H1 (cell line): Measurements from ENCODE around the gene ADIPOQ. TPM values are rescaled to one million over a fixed set of nuclear protein-coding genes. Genes with fewer than 3 reads are reported as not detected.

Source experiments
- RNF2 ChIP-seq: fragments of 200-900, 300-1000 bp; sonication (generic); IDR thresholded peaks from 2 replicates; pipeline ENCODE4 v1.7.1; 2016; ENCODE audit warnings: borderline replicate concordance, low read depth, mild to moderate bottlenecking, antibody characterized with exemption, low read length; ENCODE audit not compliant: poor library complexity, severe bottlenecking; ENCODE audit errors: missing control alignments
- ZNF274 ChIP-seq: IDR thresholded peaks from 2 replicates; pipeline ENCODE4 v1.7.0; 2012; ENCODE audit warnings: low read length, borderline replicate concordance; ENCODE audit errors: extremely low read depth
- polyA plus RNA-seq, 7 experiments: library from polyadenylated mRNA; depleted of rRNA in 3 of 7; stranded (reverse) in 5 of 7; unstranded in 2 of 7; fragments of >200 nt in 5 of 7; fragments of 200-250 nt in 2 of 7; gene quantifications; 1 replicate in 5 of 7; 2 replicates in 1 of 7; 4 replicates in 1 of 7; pipeline versions ENCODE4 v1.2.1 to v1.2.3, GENCODE V29; 2011 to 2013; ENCODE audit warnings: missing spikeins in 2 of 7, mixed read lengths in 2 of 7
- total RNA-seq: library from RNA; stranded (reverse); fragmentation: NEBNext Ultra II Directional; extraction: Animal tissue kit (Norgen Biotek cat#: 25700); gene quantifications from 2 replicates; pipeline ENCODE4 v1.2.1, GENCODE V29; 2021
- TF ChIP-seq, protein P1 (sequence below): IDR thresholded peaks from 2 replicates; pipeline ENCODE4 v1.6.1; 2012; ENCODE audit warnings: inconsistent platforms

Gene ADIPOQ
- total and polyA plus RNA-seq, 2 of the 8 experiments (the other 6 are each of a cell fraction or from before 2014, with no cell fraction given): not detected

DNA sequence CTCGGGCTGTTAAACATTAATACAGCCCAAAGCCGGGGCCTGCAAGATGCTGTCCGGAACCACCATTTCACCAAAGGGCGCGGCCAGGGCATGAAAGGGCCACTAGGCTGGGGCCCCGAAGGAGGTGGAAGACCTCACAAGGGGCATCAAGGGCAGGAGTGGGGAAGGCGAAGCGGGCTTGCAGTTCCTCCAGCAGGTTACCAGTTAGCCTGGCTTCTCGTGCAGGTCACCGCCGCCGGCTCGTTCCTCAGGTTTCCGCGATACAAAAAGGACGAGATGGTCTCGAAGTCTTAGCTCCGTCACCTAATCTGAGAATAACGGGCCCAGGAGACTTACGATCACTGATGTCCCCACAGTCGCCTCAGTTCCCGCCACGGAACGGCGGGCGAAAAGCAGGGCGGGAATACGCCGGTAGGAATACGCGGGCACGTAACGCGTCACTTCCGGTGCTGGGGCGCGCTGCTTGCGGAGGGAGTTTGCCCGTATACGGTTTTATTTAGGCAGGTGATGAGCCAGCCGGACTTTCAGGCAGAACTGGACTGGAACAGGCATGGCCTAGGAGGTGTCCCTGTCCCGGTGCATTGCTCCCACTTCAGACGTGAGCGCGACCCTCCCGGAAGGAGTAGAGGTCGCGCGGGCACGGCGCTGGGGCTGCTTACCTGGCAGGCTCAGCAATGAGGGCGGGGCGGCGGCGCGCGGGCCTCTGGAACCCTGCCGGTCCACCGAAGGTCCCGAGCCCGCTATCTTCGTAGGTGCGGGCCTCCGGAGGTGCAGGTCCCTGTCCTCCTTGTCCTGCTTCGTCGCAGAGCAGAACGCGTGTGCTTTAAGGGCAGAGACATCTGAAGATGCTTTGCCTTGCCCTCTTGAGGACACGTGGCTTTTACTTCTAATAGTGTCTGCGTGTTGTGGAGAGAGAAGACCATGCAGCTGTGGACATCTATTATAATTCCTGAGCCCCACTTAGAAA, 36.1 kb upstream of the ADIPOQ start, which contains the start of gene RFC4 (continued):
- TF ChIP-seq, protein P1, sequence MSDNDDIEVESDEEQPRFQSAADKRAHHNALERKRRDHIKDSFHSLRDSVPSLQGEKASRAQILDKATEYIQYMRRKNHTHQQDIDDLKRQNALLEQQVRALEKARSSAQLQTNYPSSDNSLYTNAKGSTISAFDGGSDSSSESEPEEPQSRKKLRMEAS: peak; percentile 68
- TF ChIP-seq ZNF274 (no peak), RNF2 (no peak)
